GM23338 (cell line): ENCODE results near the gene KCNIP3. TPM values are rescaled to one million over a fixed set of nuclear protein-coding genes. Genes with fewer than 3 reads are reported as not detected.

Experiments used
- ATAC-seq: fragments of 200-7000 bp; cut with Tn5 transposase; 3 replicates; pipeline ENCODE4 v1.9.1; 2020
- DNase-seq: peaks from one replicate; pipeline ENCODE4 v3.0.0-alpha.2; 2015; ENCODE audit warnings: low spot score
- H2AFZ ChIP-seq: fragments of 200-600 bp; sonication (generic); 2 replicates; pipeline ENCODE4 v1.8.0; 2016; ENCODE audit warnings: antibody characterized with exemption, mild to moderate bottlenecking, moderate library complexity
- H3F3A ChIP-seq: fragments of 200-600 bp; sonication (generic); replicated peaks from 2 replicates; pipeline ENCODE4 v1.8.0; 2017; ENCODE audit warnings: antibody characterized with exemption, mixed run types, low read depth
- H3K27ac ChIP-seq: fragments of 200-600 bp; sonication (generic); 2 replicates; pipeline ENCODE4 v1.6.1; 2016; ENCODE audit warnings: low read depth
- H3K27me3 ChIP-seq: fragments of 200-600 bp; sonication (generic); 2 replicates; pipeline ENCODE4 v1.8.0; 2016; ENCODE audit warnings: mild to moderate bottlenecking, mixed run types, moderate library complexity; ENCODE audit not compliant: insufficient read depth
- H3K36me3 ChIP-seq: fragments of 200-600 bp; sonication (generic); 2 replicates; pipeline ENCODE4 v1.8.0; 2016; ENCODE audit warnings: mild to moderate bottlenecking; ENCODE audit not compliant: insufficient read depth
- H3K4me1 ChIP-seq: fragments of 200-600 bp; sonication (generic); 2 replicates; pipeline ENCODE4 v1.8.0; 2016; ENCODE audit warnings: mild to moderate bottlenecking, moderate library complexity; ENCODE audit not compliant: insufficient read depth
- H3K4me2 ChIP-seq: fragments of 200-600 bp; sonication (generic); 2 replicates; pipeline ENCODE4 v1.7.1; 2017; ENCODE audit warnings: mixed run types
- H3K4me3 ChIP-seq: fragments of 200-600 bp; sonication (generic); 2 replicates; pipeline ENCODE4 v1.6.1; 2016; ENCODE audit warnings: mixed run types
- H3K79me2 ChIP-seq: fragments of 200-600 bp; sonication (generic); replicated peaks from 2 replicates; pipeline ENCODE4 v1.8.0; 2017; ENCODE audit warnings: mild to moderate bottlenecking; ENCODE audit not compliant: insufficient read depth
- H3K9me2 ChIP-seq: fragments of 200-600 bp; sonication (generic); 2 replicates; pipeline ENCODE4 v1.8.0; 2017; ENCODE audit not compliant: insufficient read depth
- H4K20me1 ChIP-seq: fragments of 200-600 bp; sonication (generic); replicated peaks from 2 replicates; pipeline ENCODE4 v1.8.0; 2017; ENCODE audit warnings: mild to moderate bottlenecking; ENCODE audit not compliant: insufficient read depth
- H3K27ac Mint-ChIP-seq: 2 replicates; pipeline ENCODE4 v1.8.0; 2020; ENCODE audit warnings: inconsistent platforms, mild to moderate bottlenecking, moderate library complexity, mixed read lengths
- H3K27me3 Mint-ChIP-seq: 3 replicates; pipeline ENCODE4 v1.8.0; 2022; ENCODE audit warnings: low read depth, mild to moderate bottlenecking, moderate library complexity, mixed read lengths, inconsistent platforms; ENCODE audit not compliant: insufficient read depth, poor library complexity
- H3K36me3 Mint-ChIP-seq: 3 replicates; pipeline ENCODE4 v1.8.0; 2021; ENCODE audit warnings: low read depth, mild to moderate bottlenecking, inconsistent platforms, moderate library complexity, mixed read lengths
- H3K4me1 Mint-ChIP-seq: 3 replicates; pipeline ENCODE4 v1.8.0; 2020; ENCODE audit warnings: mild to moderate bottlenecking, inconsistent platforms, mixed read lengths
- H3K4me3 Mint-ChIP-seq: 3 replicates; pipeline ENCODE4 v1.8.0; 2021; ENCODE audit warnings: moderate library complexity, mild to moderate bottlenecking, inconsistent platforms, mixed read lengths
- H3K9me3 Mint-ChIP-seq: 3 replicates; pipeline ENCODE4 v1.8.0; 2020; ENCODE audit warnings: moderate library complexity, mild to moderate bottlenecking, inconsistent platforms, mixed read lengths
- CTCF ChIP-seq, 2 experiments: fragments of 200-600 bp in 1 of 2; sonication (generic) in 1 of 2; conservative IDR thresholded peaks; 2 replicates each; pipeline versions ENCODE4 v1.5.1 to v1.6.1; 2016 to 2017; ENCODE audit warnings: antibody characterized with exemption in 2 of 2, low read depth in 2 of 2, mild to moderate bottlenecking in 2 of 2, moderate library complexity in 1 of 2
- EZH2 ChIP-seq: fragments of 200-600 bp; sonication (generic); IDR thresholded peaks from one replicate; pipeline ENCODE4 v1.8.0; 2017; ENCODE audit warnings: antibody characterized with exemption, mild to moderate bottlenecking, low read depth; ENCODE audit not compliant: unreplicated experiment
- EZH2phosphoT487 ChIP-seq: fragments of 200-600 bp; sonication (generic); IDR thresholded peaks from one replicate; pipeline ENCODE4 v1.8.1; 2018; ENCODE audit warnings: antibody characterized with exemption; ENCODE audit not compliant: unreplicated experiment
- NANOG ChIP-seq: IDR thresholded peaks from 2 replicates; pipeline ENCODE4 v1.6.1; 2016; ENCODE audit warnings: antibody characterized with exemption, borderline replicate concordance
- ZNF462 ChIP-seq: fragments of 250-450 bp; sonication (Bioruptor Pico); IDR thresholded peaks from 2 replicates; pipeline ENCODE4 v1.5.0; 2020; ENCODE audit warnings: mild to moderate bottlenecking, moderate library complexity
- polyA plus RNA-seq: library from polyadenylated mRNA; unstranded; fragments of >200 nt; fragmentation: Nextera tagmentation; extraction: Ambion mirVana; gene quantifications from 2 replicates; pipeline ENCODE4 v1.2.1, GENCODE V29; 2016
- total RNA-seq: library from RNA; depleted of rRNA; stranded (reverse); fragments of >200 nt; shearing (Covaris generic); gene quantifications from 2 replicates; pipeline ENCODE4 v1.2.3, GENCODE V29; 2014

KCNIP3 gene
- total and polyA plus RNA-seq, 2 experiments from 2014 or later = 0.32 to 0.83 TPM

DNA sequence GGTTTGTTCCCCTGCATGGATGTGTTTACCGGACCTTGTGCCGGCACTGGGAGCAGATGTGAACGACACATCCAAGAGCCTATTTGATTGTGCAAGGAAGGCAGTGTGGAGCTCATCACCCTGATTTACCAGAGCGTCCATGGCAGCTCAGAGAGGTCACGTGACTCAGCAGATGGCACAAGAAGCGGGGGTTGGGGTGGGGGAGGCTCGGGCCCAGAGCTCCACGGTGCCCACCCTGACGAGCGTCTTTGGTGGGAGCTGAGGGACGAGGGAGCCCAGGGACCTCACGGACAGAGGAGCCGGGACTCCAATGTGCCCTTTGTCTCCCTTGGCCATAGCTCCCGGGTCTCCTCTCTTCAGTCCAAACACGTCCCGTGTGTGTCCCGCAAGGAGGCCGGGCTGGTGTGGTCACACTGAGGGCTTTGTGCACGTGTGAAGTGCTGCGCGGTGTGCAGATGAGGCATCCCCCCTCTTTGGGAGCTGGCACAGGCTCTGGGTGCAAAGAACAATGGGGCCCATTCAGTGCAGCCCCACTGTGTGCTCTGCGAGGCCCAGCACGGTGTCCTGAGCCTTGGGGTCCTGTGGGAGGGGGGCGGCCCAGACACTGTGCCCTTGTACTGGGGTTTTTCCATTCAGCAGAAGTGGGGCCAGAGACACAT lies 15.5 kb downstream of the KCNIP3 start (continued):
- TF ChIP-seq ZNF462 (CRISPR knock-in tag) = no peak
- no peak for TF ChIP-seq EZH2

GRCh38 chr2:95313296-95314131 lies 16.4 kb downstream of the KCNIP3 start:
- Mint-ChIP-seq H3K4me3 (no peak overlapping the region), H3K27me3 (peaks cover 17% of the 10 kb centered on the region), H3K36me3 (no peaks in the 10 kb centered on the region; the same call in 2 of the 3 replicates), H3K9me3 (no peaks in the 10 kb centered on the region), H3K4me1 (peaks cover 7% of the 10 kb centered on the region), H3K27ac (no peak overlapping the region)
- Histone ChIP-seq H3K4me2 (no peak overlapping the region), H3K27ac (no peak overlapping the region), H3K79me2 (no peaks in the 10 kb centered on the region), H3F3A (no peaks in the 10 kb centered on the region), H4K20me1 (no peaks in the 10 kb centered on the region), H3K9me2 (no peaks in the 10 kb centered on the region), H3K4me3 (no peak overlapping the region), H3K27me3 (no peaks in the 10 kb centered on the region), H2AFZ (no peak overlapping the region), H3K4me1 (no peaks in the 10 kb centered on the region), H3K36me3 (no peaks in the 10 kb centered on the region)
- DNase-seq (no peak), ATAC-seq (no peak)
- no peak for TF ChIP-seq NANOG
- TF ChIP-seq ZNF462 (CRISPR knock-in tag) = no peak
- peak in 1 of 2 experiments; percentile 18; a peak in 1 of 4 replicates for TF ChIP-seq CTCF (conservative IDR thresholded peaks at IDR 0.05; ENCODE audit: low read depth in 2 of 2)
- no peak for TF ChIP-seq EZH2phosphoT487
